Left renal cortex interstitium (tissue), 4 donors: ENCODE data around the gene CC2D2B. TPM values are rescaled to one million over a fixed set of nuclear protein-coding genes. Genes with fewer than 3 reads are reported as not detected.
"Not testable (repeated sequence)": the region's sequence is repeated elsewhere in the genome, so short reads cannot be mapped to it uniquely, and the experiment has no call there.

Source experiments
- DNase-seq, 4 donors: peaks; one replicate each; pipeline ENCODE4 v3.0.0-alpha.2; 2013; ENCODE audit warnings: low read depth in 4 of 4, low spot score in 2 of 4, missing footprints in 1 of 4
- polyA plus RNA-seq, 4 donors: library from polyadenylated mRNA; unstranded; fragments of 120-200 nt; gene quantifications; one replicate each; pipeline ENCODE4 v1.2.1, GENCODE V29; 2013; ENCODE audit not compliant: insufficient read length in 4 of 4

CC2D2B gene
- polyA plus RNA-seq = 1 to 10 TPM; 1.1 to 2.3 (median 1.7) TPM

- DNase-seq = peak; percentile 71 to 85 (median 78)
Measured at GRCh38 chr10:95907456-95908253, at the start of gene CC2D2B. TSS of gene CC2D2B (plus strand) at chr10:95907975. CDS start at chr10:95911324, 3,349 bp downstream.

GRCh38 chr10:95860166-95860940 lies 47.4 kb upstream of the CC2D2B start:
- no peak for DNase-seq

GRCh38 chr10:95861386-95861785 lies 46.4 kb upstream of the CC2D2B start:
- no peak for DNase-seq

GRCh38 chr10:95864906-95865813 lies 42.6 kb upstream of the CC2D2B start:
- DNase-seq = peak in 1 of 4 donors; percentile 50

GRCh38 chr10:95865814-95866466 lies 41.8 kb upstream of the CC2D2B start:
- no peak for DNase-seq

GRCh38 chr10:95866467-95866842 lies 41.3 kb upstream of the CC2D2B start:
- no peak for DNase-seq

GRCh38 chr10:95867866-95868265 lies 39.9 kb upstream of the CC2D2B start:
- no peak for DNase-seq

GRCh38 chr10:95872158-95872711 lies 35.5 kb upstream of the CC2D2B start:
- DNase-seq = no peak

- no peak for DNase-seq
Measured at GRCh38 chr10:95873139-95873538, 34.6 kb upstream of the CC2D2B start.

- no peak for DNase-seq
Measured at GRCh38 chr10:95873651-95874050, 34.1 kb upstream of the CC2D2B start.

- DNase-seq = not testable (repeated sequence)
Measured at GRCh38 chr10:95874783-95875182, 33.0 kb upstream of the CC2D2B start.

GRCh38 chr10:95876756-95877155 lies 31.0 kb upstream of the CC2D2B start:
- no peak for DNase-seq

GRCh38 chr10:95877881-95878280 lies 29.9 kb upstream of the CC2D2B start:
- DNase-seq = no peak

GRCh38 chr10:95880704-95881103 lies 27.1 kb upstream of the CC2D2B start:
- DNase-seq = no peak

GRCh38 chr10:95881316-95881715 lies 26.5 kb upstream of the CC2D2B start:
- DNase-seq = peak in 3 of 4 donors; percentile 1 to 13 (median 3)

GRCh38 chr10:95889830-95890229 lies 17.9 kb upstream of the CC2D2B start:
- no peak for DNase-seq

- no peak for DNase-seq
Measured at GRCh38 chr10:95896071-95896850, 11.5 kb upstream of the CC2D2B start.

- not testable (repeated sequence) for DNase-seq
Measured at GRCh38 chr10:95905897-95906580, 1.7 kb upstream of the CC2D2B start.
